ENCODE data around the gene ENO1. TPM values are rescaled to one million over a fixed set of nuclear protein-coding genes. Genes with fewer than 3 reads are reported as not detected.

ENO1 gene
- total and polyA plus RNA-seq, 9 of the 15 experiments (the other 6 are each of a cell fraction or from before 2014, with no cell fraction given), result 2,249 to 7,472 (median 2,868) TPM

GRCh38 chr1:8873506-8874229 is 4.8 kb downstream of the ENO1 start (continued):
- TF ChIP-seq RNF2 (IDR thresholded peaks at IDR 0.05), result no peak
- TF ChIP-seq SFPQ (IDR thresholded peaks at IDR 0.05; ENCODE audit: low read depth, low read length), result no peak
- TF ChIP-seq BCL6 (CRISPR knock-in tag; IDR thresholded peaks at IDR 0.05), result no peak
- peak; percentile 41; the same call in 1 of the 2 replicates for TF ChIP-seq POLR2A (conservative IDR thresholded peaks at IDR 0.05)
- TF ChIP-seq ZKSCAN8 (CRISPR knock-in tag; IDR thresholded peaks at IDR 0.05), result no peak
- TF ChIP-seq BACH1 (tag; IDR thresholded peaks at IDR 0.05), result peak; percentile 86; the same call in 1 of the 2 replicates
- no peak for TF ChIP-seq NCOR1 (IDR thresholded peaks at IDR 0.05)
- no peak for TF ChIP-seq GTF2F1 (IDR thresholded peaks at IDR 0.05; ENCODE audit: low read depth, low read length)
- TF ChIP-seq HSF4 (CRISPR knock-in tag; IDR thresholded peaks at IDR 0.05; ENCODE audit: borderline replicate concordance), result no peak
- TF ChIP-seq HINFP (tag; conservative IDR thresholded peaks at IDR 0.05; ENCODE audit: low read depth), result no peak
- no peak for TF ChIP-seq ZNF668 (CRISPR knock-in tag; IDR thresholded peaks at IDR 0.05)
- TF ChIP-seq, protein P1, sequence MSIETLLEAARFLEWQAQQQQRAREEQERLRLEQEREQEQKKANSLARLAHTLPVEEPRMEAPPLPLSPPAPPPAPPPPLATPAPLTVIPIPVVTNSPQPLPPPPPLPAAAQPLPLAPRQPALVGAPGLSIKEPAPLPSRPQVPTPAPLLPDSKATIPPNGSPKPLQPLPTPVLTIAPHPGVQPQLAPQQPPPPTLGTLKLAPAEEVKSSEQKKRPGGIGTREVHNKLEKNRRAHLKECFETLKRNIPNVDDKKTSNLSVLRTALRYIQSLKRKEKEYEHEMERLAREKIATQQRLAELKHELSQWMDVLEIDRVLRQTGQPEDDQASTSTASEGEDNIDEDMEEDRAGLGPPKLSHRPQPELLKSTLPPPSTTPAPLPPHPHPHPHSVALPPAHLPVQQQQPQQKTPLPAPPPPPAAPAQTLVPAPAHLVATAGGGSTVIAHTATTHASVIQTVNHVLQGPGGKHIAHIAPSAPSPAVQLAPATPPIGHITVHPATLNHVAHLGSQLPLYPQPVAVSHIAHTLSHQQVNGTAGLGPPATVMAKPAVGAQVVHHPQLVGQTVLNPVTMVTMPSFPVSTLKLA (conservative IDR thresholded peaks at IDR 0.05), result peak; percentile 49 to 70; a peak in 2 of 4 replicates
- no peak for TF ChIP-seq ILK (tag; IDR thresholded peaks at IDR 0.05; ENCODE audit: borderline replicate concordance, low read depth)
- no peak for TF ChIP-seq ZNF146 (CRISPR knock-in tag; IDR thresholded peaks at IDR 0.05; ENCODE audit: unreplicated experiment)
- TF ChIP-seq ZBTB2 (IDR thresholded peaks at IDR 0.05), result peak; percentile 73; the same call in 1 of the 2 replicates
- no peak for TF ChIP-seq NR2C2 (CRISPR knock-in tag; IDR thresholded peaks at IDR 0.05)
- no peak for TF ChIP-seq NR2C2 (tag; IDR thresholded peaks at IDR 0.05)
- no peak for TF ChIP-seq FOXP1 (CRISPR knock-in tag; IDR thresholded peaks at IDR 0.05)
- no peak for TF ChIP-seq RBM15 (IDR thresholded peaks at IDR 0.05; ENCODE audit: insufficient read depth, low read length)
- TF ChIP-seq ZNF740 (CRISPR knock-in tag; IDR thresholded peaks at IDR 0.05), result no peak
- 0 out of 4 replicates have a peak, but pooled peaks of 1 of the 2 experiments have one; percentile 28 for TF ChIP-seq ZNF740 (tag; IDR thresholded peaks at IDR 0.05)
- TF ChIP-seq CBFA2T3 (IDR thresholded peaks at IDR 0.05), result no peak
